ENCODE data around the gene OR10G4. TPM values are rescaled to one million over a fixed set of nuclear protein-coding genes. Genes with fewer than 3 reads are reported as not detected.
"Not testable (repeated sequence)": the region's sequence is repeated elsewhere in the genome, so short reads cannot be mapped to it uniquely, and the experiment has no call there.

OR10G4 gene
- total RNA-seq, 1 donor, result not detected

- DNase-seq (ENCODE audit: insufficient read length, low spot score, missing footprints), result no peak
- no peaks in the 10 kb centered on the region for H3K4me1 ChIP-seq (ENCODE audit: insufficient read depth, low read length)
- no peaks in the 10 kb centered on the region for H3K79me2 ChIP-seq (ENCODE audit: insufficient read depth, low read length)
Observed at GRCh38 chr11:123979311-123979710, 33.5 kb upstream of the OR10G4 start.

GRCh38 chr11:123995119-123995518 is 17.7 kb upstream of the OR10G4 start, which contains the start of gene OR10G6:
OR10G6 (minus strand) TSS chr11:123995161; CDS start chr11:123995161, 0 bp downstream.
- Histone ChIP-seq H3K4me2 (ENCODE audit: insufficient read depth, low read length) (no peak within 1 kb of the TSS), H4K20me1 (ENCODE audit: insufficient read depth, low read length) (no peaks in the 10 kb centered on the region), H3K27ac (ENCODE audit: low read depth, low read length) (no peak within 1 kb of the TSS), H2AFZ (ENCODE audit: low read length) (no peak within 1 kb of the TSS), H3K27me3 (ENCODE audit: insufficient read depth, low read length) (no peaks in the 10 kb centered on the region), H3K4me1 (ENCODE audit: insufficient read depth, low read length) (no peaks in the 10 kb centered on the region), H3K36me3 (ENCODE audit: insufficient read depth, low read length) (no peaks in the 10 kb centered on the region), H3K4me3 (ENCODE audit: insufficient read depth, low read length) (no peak within 1 kb of the TSS), H3K79me2 (ENCODE audit: insufficient read depth, low read length) (no peaks in the 10 kb centered on the region), H3K9me3 (ENCODE audit: low read depth, low read length) (no peaks in the 10 kb centered on the region)
- DNase-seq (ENCODE audit: insufficient read length, low spot score, missing footprints), result no peak
- TF ChIP-seq CTCF (IDR thresholded peaks at IDR 0.05; ENCODE audit: extremely low read depth, low read depth, low read length), result no peak

More at GRCh38 chr11:123979311-123979710, 33.5 kb upstream of the OR10G4 start:
- no peak overlapping the region for H3K27ac ChIP-seq (ENCODE audit: low read depth, low read length)
- TF ChIP-seq CTCF (IDR thresholded peaks at IDR 0.05; ENCODE audit: extremely low read depth, low read depth, low read length), result no peak
- no peak overlapping the region for H3K4me3 ChIP-seq (ENCODE audit: insufficient read depth, low read length)
- H3K36me3 ChIP-seq (ENCODE audit: insufficient read depth, low read length), result no peaks in the 10 kb centered on the region
- H4K20me1 ChIP-seq (ENCODE audit: insufficient read depth, low read length), result no peaks in the 10 kb centered on the region
- no peaks in the 10 kb centered on the region for H3K9me3 ChIP-seq (ENCODE audit: low read depth, low read length)
- no peak overlapping the region for H2AFZ ChIP-seq (ENCODE audit: low read length)
- no peaks in the 10 kb centered on the region for H3K27me3 ChIP-seq (ENCODE audit: insufficient read depth, low read length)
- no peak overlapping the region for H3K4me2 ChIP-seq (ENCODE audit: insufficient read depth, low read length)

- not testable (repeated sequence) for H3K9me3 ChIP-seq (ENCODE audit: low read depth, low read length); DNase-seq (ENCODE audit: insufficient read length, low spot score, missing footprints); H3K4me2 ChIP-seq (ENCODE audit: insufficient read depth, low read length); H3K36me3 ChIP-seq (ENCODE audit: insufficient read depth, low read length); H3K27me3 ChIP-seq (ENCODE audit: insufficient read depth, low read length); H3K79me2 ChIP-seq (ENCODE audit: insufficient read depth, low read length); H3K27ac ChIP-seq (ENCODE audit: low read depth, low read length); H4K20me1 ChIP-seq (ENCODE audit: insufficient read depth, low read length); H3K4me1 ChIP-seq (ENCODE audit: insufficient read depth, low read length); H2AFZ ChIP-seq (ENCODE audit: low read length); H3K4me3 ChIP-seq (ENCODE audit: insufficient read depth, low read length)
Observed at GRCh38 chr11:124015837-124016236, 3.0 kb downstream of the OR10G4 start.

GRCh38 chr11:124026498-124026897 is 13.7 kb downstream of the OR10G4 start, which contains the start of gene OR10G8:
OR10G8 (plus strand) TSS chr11:124026798; CDS start chr11:124029623, 2,825 bp downstream.
- Histone ChIP-seq H2AFZ (ENCODE audit: low read length) (no peak within 1 kb of the TSS), H3K4me3 (ENCODE audit: insufficient read depth, low read length) (no peak within 1 kb of the TSS), H3K4me2 (ENCODE audit: insufficient read depth, low read length) (no peak within 1 kb of the TSS), H3K36me3 (ENCODE audit: insufficient read depth, low read length) (no peaks in the 10 kb centered on the region), H3K4me1 (ENCODE audit: insufficient read depth, low read length) (no peaks in the 10 kb centered on the region), H4K20me1 (ENCODE audit: insufficient read depth, low read length) (no peaks in the 10 kb centered on the region), H3K27me3 (ENCODE audit: insufficient read depth, low read length) (no peaks in the 10 kb centered on the region), H3K79me2 (ENCODE audit: insufficient read depth, low read length) (no peaks in the 10 kb centered on the region), H3K9me3 (ENCODE audit: low read depth, low read length) (no peaks in the 10 kb centered on the region), H3K27ac (ENCODE audit: low read depth, low read length) (no peak within 1 kb of the TSS)
- DNase-seq (ENCODE audit: insufficient read length, low spot score, missing footprints), result peak; percentile 35
- no peak for TF ChIP-seq CTCF (IDR thresholded peaks at IDR 0.05; ENCODE audit: extremely low read depth, low read depth, low read length)
